ENCODE results near the gene YPEL1.

DNA sequence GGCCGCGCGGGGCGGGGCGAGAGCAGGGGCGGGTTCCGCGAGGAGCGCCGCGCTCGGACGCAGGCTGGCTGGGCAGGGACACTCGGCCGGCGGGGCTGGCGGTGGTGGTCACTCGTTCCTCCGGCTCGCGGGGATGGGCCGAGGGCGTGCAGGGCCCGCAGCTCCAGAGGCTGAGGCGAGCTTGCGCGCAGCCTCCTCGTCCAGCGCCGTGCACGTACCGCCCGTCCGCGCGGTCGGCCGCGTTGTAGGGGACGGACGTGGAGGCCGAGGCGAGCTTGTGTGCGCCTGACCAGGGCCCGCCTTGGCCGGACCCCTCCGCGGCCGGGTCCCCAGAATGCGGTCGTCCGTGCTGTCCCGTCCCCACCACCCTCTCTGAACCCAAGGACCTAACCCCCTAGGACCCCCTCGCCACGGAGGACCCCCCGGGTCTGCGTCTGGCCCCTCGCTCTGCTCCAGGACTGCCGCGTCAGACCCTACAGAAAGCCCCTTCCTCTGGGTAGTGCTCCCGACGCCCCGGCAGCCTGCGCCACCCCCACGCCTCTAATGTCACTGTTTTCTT, 569 bp upstream of the YPEL1 start:
- TF ChIP-seq, protein P1, sequence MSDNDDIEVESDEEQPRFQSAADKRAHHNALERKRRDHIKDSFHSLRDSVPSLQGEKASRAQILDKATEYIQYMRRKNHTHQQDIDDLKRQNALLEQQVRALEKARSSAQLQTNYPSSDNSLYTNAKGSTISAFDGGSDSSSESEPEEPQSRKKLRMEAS (IDR thresholded peaks at IDR 0.05): no peak
- no peak for TF ChIP-seq EP300 (IDR thresholded peaks at IDR 0.05; ENCODE audit: borderline replicate concordance)
- TF ChIP-seq YY1 (IDR thresholded peaks at IDR 0.05; ENCODE audit: low read depth): no peak
- no peak for TF ChIP-seq TAF1 (IDR thresholded peaks at IDR 0.05; ENCODE audit: low read depth)
- TF ChIP-seq, protein P2, sequence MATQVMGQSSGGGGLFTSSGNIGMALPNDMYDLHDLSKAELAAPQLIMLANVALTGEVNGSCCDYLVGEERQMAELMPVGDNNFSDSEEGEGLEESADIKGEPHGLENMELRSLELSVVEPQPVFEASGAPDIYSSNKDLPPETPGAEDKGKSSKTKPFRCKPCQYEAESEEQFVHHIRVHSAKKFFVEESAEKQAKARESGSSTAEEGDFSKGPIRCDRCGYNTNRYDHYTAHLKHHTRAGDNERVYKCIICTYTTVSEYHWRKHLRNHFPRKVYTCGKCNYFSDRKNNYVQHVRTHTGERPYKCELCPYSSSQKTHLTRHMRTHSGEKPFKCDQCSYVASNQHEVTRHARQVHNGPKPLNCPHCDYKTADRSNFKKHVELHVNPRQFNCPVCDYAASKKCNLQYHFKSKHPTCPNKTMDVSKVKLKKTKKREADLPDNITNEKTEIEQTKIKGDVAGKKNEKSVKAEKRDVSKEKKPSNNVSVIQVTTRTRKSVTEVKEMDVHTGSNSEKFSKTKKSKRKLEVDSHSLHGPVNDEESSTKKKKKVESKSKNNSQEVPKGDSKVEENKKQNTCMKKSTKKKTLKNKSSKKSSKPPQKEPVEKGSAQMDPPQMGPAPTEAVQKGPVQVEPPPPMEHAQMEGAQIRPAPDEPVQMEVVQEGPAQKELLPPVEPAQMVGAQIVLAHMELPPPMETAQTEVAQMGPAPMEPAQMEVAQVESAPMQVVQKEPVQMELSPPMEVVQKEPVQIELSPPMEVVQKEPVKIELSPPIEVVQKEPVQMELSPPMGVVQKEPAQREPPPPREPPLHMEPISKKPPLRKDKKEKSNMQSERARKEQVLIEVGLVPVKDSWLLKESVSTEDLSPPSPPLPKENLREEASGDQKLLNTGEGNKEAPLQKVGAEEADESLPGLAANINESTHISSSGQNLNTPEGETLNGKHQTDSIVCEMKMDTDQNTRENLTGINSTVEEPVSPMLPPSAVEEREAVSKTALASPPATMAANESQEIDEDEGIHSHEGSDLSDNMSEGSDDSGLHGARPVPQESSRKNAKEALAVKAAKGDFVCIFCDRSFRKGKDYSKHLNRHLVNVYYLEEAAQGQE (IDR thresholded peaks at IDR 0.05; ENCODE audit: low read depth): no peak
- TF ChIP-seq EGR1 (IDR thresholded peaks at IDR 0.05): no peak
- no peak for TF ChIP-seq CEBPB (IDR thresholded peaks at IDR 0.05)

All from Ishikawa (cell line).